PC-9 (cell line): ENCODE results near the gene DBX1. TPM values are rescaled to one million over a fixed set of nuclear protein-coding genes. Genes with fewer than 3 reads are reported as not detected.

Experiments
- BruUV-seq: library from RNA; stranded (reverse); fragments of 400-500 nt; replicated peaks from 2 replicates; lab custom pipeline; 2021; lab: Mats Ljungman, UMichigan
- CTCF ChIA-PET: fragments of 300-600 bp; sonication (Branson Sonifier 250); formaldehyde crosslinking; loops from one replicate; lab custom pipeline; 2022; ENCODE audit warnings: antibody characterized with exemption; lab: Charles Lee
- POLR2A ChIA-PET: fragments of 300-600 bp; sonication (Branson Sonifier 250); formaldehyde crosslinking; loops from one replicate; lab custom pipeline; 2022; ENCODE audit warnings: antibody characterized with exemption; ENCODE audit not compliant: unreplicated experiment; lab: Charles Lee
- DNase-seq, 2 experiments: peaks; one replicate each; pipeline versions ENCODE4 v3.0.0 to v3.0.0-alpha.2; 2015 to 2022; ENCODE audit warnings: mixed read lengths in 1 of 2
- H2AFZ ChIP-seq: fragments of 200-600 bp; sonication (generic); 2 replicates; pipeline ENCODE4 v1.8.1; 2017; ENCODE audit warnings: antibody characterized with exemption
- H3F3A ChIP-seq: fragments of 200-600 bp; sonication (generic); 2 replicates; pipeline ENCODE4 v1.8.1; 2017; ENCODE audit warnings: antibody characterized with exemption, mild to moderate bottlenecking, low read depth; ENCODE audit not compliant: insufficient read depth
- H3K27ac ChIP-seq: fragments of 200-600 bp; sonication (generic); 2 replicates; pipeline ENCODE4 v1.6.1; 2016; ENCODE audit warnings: mixed run types
- H3K27me3 ChIP-seq: fragments of 200-600 bp; sonication (generic); 2 replicates; pipeline ENCODE4 v1.6.1; 2016; ENCODE audit warnings: low read depth, mixed run types; ENCODE audit not compliant: insufficient read depth
- H3K36me3 ChIP-seq: fragments of 200-600 bp; sonication (generic); 2 replicates; pipeline ENCODE4 v1.6.1; 2016; ENCODE audit warnings: low read depth, mixed run types
- H3K4me1 ChIP-seq: fragments of 200-600 bp; sonication (generic); replicated peaks from 2 replicates; pipeline ENCODE4 v1.6.1; 2016; ENCODE audit warnings: mixed run types; ENCODE audit not compliant: insufficient read depth
- H3K4me2 ChIP-seq: fragments of 200-600 bp; sonication (generic); 2 replicates; pipeline ENCODE4 v1.6.1; 2017; ENCODE audit warnings: mixed run types
- H3K4me3 ChIP-seq: fragments of 200-600 bp; sonication (generic); 2 replicates; pipeline ENCODE4 v1.6.1; 2016; ENCODE audit warnings: mixed run types
- H3K79me2 ChIP-seq: fragments of 200-600 bp; sonication (generic); 2 replicates; pipeline ENCODE4 v1.6.1; 2017; ENCODE audit warnings: low read depth, mixed run types
- H3K9me2 ChIP-seq: fragments of 200-600 bp; sonication (generic); 2 replicates; pipeline ENCODE4 v1.8.1; 2017; ENCODE audit warnings: mild to moderate bottlenecking; ENCODE audit not compliant: insufficient read depth
- H3K9me3 ChIP-seq: fragments of 200-600 bp; sonication (generic); 2 replicates; pipeline ENCODE4 v1.8.1; 2016; ENCODE audit warnings: low read depth; ENCODE audit not compliant: insufficient read depth
- H4K20me1 ChIP-seq: fragments of 200-600 bp; sonication (generic); 2 replicates; pipeline ENCODE4 v1.8.1; 2017; ENCODE audit not compliant: insufficient read depth
- EZH2 ChIP-seq: fragments of 200-600 bp; sonication (generic); IDR thresholded peaks from 2 replicates; pipeline ENCODE4 v1.8.0; 2017; ENCODE audit warnings: antibody characterized with exemption, low read depth
- intact Hi-C: fragments of 100-400 bp; cut with micrococcal nuclease; formaldehyde crosslinking; loops from one replicate; pipeline ENCODE4 v1.10.0; 2022; ENCODE audit not compliant: unreplicated experiment
- total RNA-seq: library from RNA; stranded (reverse); gene quantifications from 2 replicates; pipeline ENCODE4 v1.2.3, GENCODE V29; 2021
- TF ChIP-seq, protein P1 (sequence below): fragments of 200-600 bp; sonication (generic); conservative IDR thresholded peaks from 2 replicates; pipeline ENCODE4 v1.6.1; 2017; ENCODE audit warnings: mixed run types, antibody characterized with exemption, mild to moderate bottlenecking, moderate library complexity

Gene DBX1
- total RNA-seq, 1 experiment from 2014 or later = not detected

DNA sequence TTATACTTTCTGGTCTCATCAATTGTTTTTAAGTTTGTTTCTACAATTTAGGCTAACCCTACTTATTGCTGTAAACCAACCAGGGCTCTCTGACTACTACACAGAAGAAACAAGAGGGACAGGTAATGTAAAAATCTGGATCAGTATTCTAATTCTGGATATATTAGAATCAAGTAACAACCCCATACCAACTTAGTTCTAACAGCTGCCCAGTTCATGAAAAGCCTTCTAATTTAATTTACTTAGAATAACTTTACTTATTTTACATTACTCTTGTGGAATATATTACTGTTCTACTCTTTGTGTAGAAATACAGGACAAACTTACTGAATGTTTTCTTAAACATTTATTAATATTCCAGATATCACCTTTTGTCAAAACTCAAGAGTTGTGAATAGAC, 45.5 kb upstream of the DBX1 start:
- H3K9me2 ChIP-seq = no peaks in the 10 kb centered on the region
- no peak for DNase-seq
- no TSS peak for BruUV-seq
- no peak overlapping the region for H2AFZ ChIP-seq
- H3K27ac ChIP-seq = no peak overlapping the region
- no peak overlapping the region for H3K4me3 ChIP-seq
- CTCF ChIA-PET = no interaction called here
- H3K27me3 ChIP-seq = peaks cover 49% of the 10 kb centered on the region
- POLR2A ChIA-PET = no interaction called here
- H3K36me3 ChIP-seq = no peaks in the 10 kb centered on the region
- H3F3A ChIP-seq = no peaks in the 10 kb centered on the region
- intact Hi-C loops = no loop called here
- no peaks in the 10 kb centered on the region for H3K9me3 ChIP-seq
- H3K79me2 ChIP-seq = no peaks in the 10 kb centered on the region
- no peak overlapping the region for H3K4me2 ChIP-seq
- no peaks in the 10 kb centered on the region for H4K20me1 ChIP-seq
- no peak for TF ChIP-seq EZH2
- no peaks in the 10 kb centered on the region for H3K4me1 ChIP-seq

DNA sequence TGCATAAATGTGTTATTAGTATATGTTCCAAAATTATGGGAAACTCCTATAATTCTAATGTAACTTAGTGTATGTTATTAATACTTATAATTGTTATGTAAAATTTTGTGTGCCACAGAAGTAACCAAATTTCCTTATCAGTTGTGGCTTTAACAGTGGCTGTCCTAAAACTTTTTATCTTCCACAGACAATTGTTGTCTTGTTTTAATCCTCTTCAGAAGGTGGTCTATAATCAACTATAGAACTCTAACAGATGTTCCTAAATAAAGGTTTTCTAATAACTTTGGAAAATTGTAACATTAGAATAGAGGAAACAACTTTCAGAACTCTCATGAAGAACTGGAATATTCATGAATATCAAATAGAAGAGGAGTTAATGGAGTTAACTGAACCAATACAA, 44.4 kb upstream of the DBX1 start:
- Histone ChIP-seq H3F3A (no peaks in the 10 kb centered on the region), H3K9me2 (no peaks in the 10 kb centered on the region), H3K27me3 (peaks cover 47% of the 10 kb centered on the region), H3K27ac (no peak overlapping the region), H3K79me2 (no peaks in the 10 kb centered on the region), H2AFZ (no peak overlapping the region), H3K9me3 (no peaks in the 10 kb centered on the region), H3K36me3 (no peaks in the 10 kb centered on the region), H3K4me3 (no peak overlapping the region), H3K4me1 (no peaks in the 10 kb centered on the region), H3K4me2 (no peak overlapping the region), H4K20me1 (no peaks in the 10 kb centered on the region)
- BruUV-seq = no TSS peak
- ChIA-PET POLR2A (no interaction called here), CTCF (no interaction called here)
- intact Hi-C loops = no loop called here
- no peak for DNase-seq
- TF ChIP-seq EZH2 = no peak
- TF ChIP-seq, protein P1, sequence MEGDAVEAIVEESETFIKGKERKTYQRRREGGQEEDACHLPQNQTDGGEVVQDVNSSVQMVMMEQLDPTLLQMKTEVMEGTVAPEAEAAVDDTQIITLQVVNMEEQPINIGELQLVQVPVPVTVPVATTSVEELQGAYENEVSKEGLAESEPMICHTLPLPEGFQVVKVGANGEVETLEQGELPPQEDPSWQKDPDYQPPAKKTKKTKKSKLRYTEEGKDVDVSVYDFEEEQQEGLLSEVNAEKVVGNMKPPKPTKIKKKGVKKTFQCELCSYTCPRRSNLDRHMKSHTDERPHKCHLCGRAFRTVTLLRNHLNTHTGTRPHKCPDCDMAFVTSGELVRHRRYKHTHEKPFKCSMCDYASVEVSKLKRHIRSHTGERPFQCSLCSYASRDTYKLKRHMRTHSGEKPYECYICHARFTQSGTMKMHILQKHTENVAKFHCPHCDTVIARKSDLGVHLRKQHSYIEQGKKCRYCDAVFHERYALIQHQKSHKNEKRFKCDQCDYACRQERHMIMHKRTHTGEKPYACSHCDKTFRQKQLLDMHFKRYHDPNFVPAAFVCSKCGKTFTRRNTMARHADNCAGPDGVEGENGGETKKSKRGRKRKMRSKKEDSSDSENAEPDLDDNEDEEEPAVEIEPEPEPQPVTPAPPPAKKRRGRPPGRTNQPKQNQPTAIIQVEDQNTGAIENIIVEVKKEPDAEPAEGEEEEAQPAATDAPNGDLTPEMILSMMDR = no peak

DNA sequence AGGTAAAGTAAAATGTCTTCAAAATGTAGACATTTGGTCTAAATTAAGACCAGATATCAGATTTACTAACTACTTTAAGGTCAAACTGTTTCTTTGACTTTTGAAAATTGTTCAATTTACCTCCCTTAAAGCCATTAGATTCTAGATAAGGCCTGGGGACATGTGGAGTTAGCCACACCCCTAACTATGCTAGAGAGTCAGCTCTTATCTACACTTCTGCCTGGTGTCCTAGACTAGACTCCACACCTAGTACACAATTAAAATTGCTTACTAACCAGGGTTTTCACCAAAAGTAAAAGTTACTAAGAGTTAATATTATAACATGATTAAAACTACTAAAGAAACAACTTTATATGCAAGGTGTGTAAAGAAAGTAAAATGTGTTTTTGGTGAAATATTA, 43.6 kb upstream of the DBX1 start:
- no peaks in the 10 kb centered on the region for H3K4me1 ChIP-seq

More for the DNA sequence above, 43.6 kb upstream of the DBX1 start:
- H3K36me3 ChIP-seq = no peaks in the 10 kb centered on the region
- no peak for TF ChIP-seq EZH2
- TF ChIP-seq, protein P1 = no peak
- CTCF ChIA-PET = no interaction called here
- H3K79me2 ChIP-seq = no peaks in the 10 kb centered on the region
- no peaks in the 10 kb centered on the region for H3K9me3 ChIP-seq
- H3K27me3 ChIP-seq = peaks cover 38% of the 10 kb centered on the region
- H2AFZ ChIP-seq = no peak overlapping the region
- no peak overlapping the region for H3K4me3 ChIP-seq
- BruUV-seq = no TSS peak
- POLR2A ChIA-PET = no interaction called here
- no peak for DNase-seq
- intact Hi-C loops = no loop called here
- H3K27ac ChIP-seq = no peak overlapping the region
- no peaks in the 10 kb centered on the region for H3F3A ChIP-seq
- no peak overlapping the region for H3K4me2 ChIP-seq
- H3K9me2 ChIP-seq = no peaks in the 10 kb centered on the region
- H4K20me1 ChIP-seq = no peaks in the 10 kb centered on the region
